ENCODE results near the gene REL.

REL gene

GRCh38 chr2:60945341-60945740 is 64.0 kb downstream of the REL start:
- no peak for TF ChIP-seq CTCF (conservative IDR thresholded peaks at IDR 0.05; ENCODE audit: low read depth, low read length)
- Histone ChIP-seq H2AFZ (ENCODE audit: low read depth) (no peak overlapping the region), H3K4me3 (IDR thresholded peaks at IDR 0.05; ENCODE audit: insufficient read depth, low read depth, low read length) (no peak overlapping the region), H3K27ac (no peak overlapping the region), H4K20me1 (ENCODE audit: insufficient read depth) (no peaks in the 10 kb centered on the region), H3K79me2 (ENCODE audit: insufficient read depth, low read depth) (no peaks in the 10 kb centered on the region), H3K9ac (no peak overlapping the region), H3K4me1 (ENCODE audit: low read depth, poor library complexity, severe bottlenecking) (no peaks in the 10 kb centered on the region), H3K4me2 (no peak overlapping the region), H3K36me3 (ENCODE audit: insufficient read depth) (no peaks in the 10 kb centered on the region), H3K27me3 (ENCODE audit: insufficient read depth, low read depth) (no peaks in the 10 kb centered on the region)

GRCh38 chr2:60947056-60947455 is 65.7 kb downstream of the REL start:
- TF ChIP-seq CTCF (conservative IDR thresholded peaks at IDR 0.05; ENCODE audit: low read depth, low read length), result no peak
- H3K27ac ChIP-seq, result no peak overlapping the region
- H3K9ac ChIP-seq, result no peak overlapping the region
- no peaks in the 10 kb centered on the region for H3K36me3 ChIP-seq (ENCODE audit: insufficient read depth)
- no peaks in the 10 kb centered on the region for H3K4me1 ChIP-seq (ENCODE audit: low read depth, poor library complexity, severe bottlenecking)
- no peak overlapping the region for H2AFZ ChIP-seq (ENCODE audit: low read depth)
- H3K4me2 ChIP-seq, result no peak overlapping the region
- H4K20me1 ChIP-seq (ENCODE audit: insufficient read depth), result no peaks in the 10 kb centered on the region
- no peaks in the 10 kb centered on the region for H3K79me2 ChIP-seq (ENCODE audit: insufficient read depth, low read depth)
- no peaks in the 10 kb centered on the region for H3K27me3 ChIP-seq (ENCODE audit: insufficient read depth, low read depth)
- no peak overlapping the region for H3K4me3 ChIP-seq (IDR thresholded peaks at IDR 0.05; ENCODE audit: insufficient read depth, low read depth, low read length)

- Histone ChIP-seq H3K27me3 (ENCODE audit: insufficient read depth, low read depth) (no peaks in the 10 kb centered on the region), H3K4me3 (IDR thresholded peaks at IDR 0.05; ENCODE audit: insufficient read depth, low read depth, low read length) (no peak overlapping the region), H2AFZ (ENCODE audit: low read depth) (no peak overlapping the region), H3K4me1 (ENCODE audit: low read depth, poor library complexity, severe bottlenecking) (no peaks in the 10 kb centered on the region), H4K20me1 (ENCODE audit: insufficient read depth) (no peaks in the 10 kb centered on the region), H3K36me3 (ENCODE audit: insufficient read depth) (no peaks in the 10 kb centered on the region), H3K4me2 (no peak overlapping the region), H3K27ac (no peak overlapping the region), H3K79me2 (ENCODE audit: insufficient read depth, low read depth) (no peaks in the 10 kb centered on the region), H3K9ac (no peak overlapping the region)
- no peak for TF ChIP-seq CTCF (conservative IDR thresholded peaks at IDR 0.05; ENCODE audit: low read depth, low read length)
Observed at GRCh38 chr2:60948161-60948560, 66.8 kb downstream of the REL start.

GRCh38 chr2:60948926-60949579 is 67.7 kb downstream of the REL start:
- TF ChIP-seq CTCF (conservative IDR thresholded peaks at IDR 0.05; ENCODE audit: low read depth, low read length), result no peak
- Histone ChIP-seq H3K4me2 (no peak overlapping the region), H3K27ac (no peak overlapping the region), H3K9ac (no peak overlapping the region), H2AFZ (ENCODE audit: low read depth) (no peak overlapping the region), H3K4me3 (IDR thresholded peaks at IDR 0.05; ENCODE audit: insufficient read depth, low read depth, low read length) (no peak overlapping the region), H3K36me3 (ENCODE audit: insufficient read depth) (no peaks in the 10 kb centered on the region), H4K20me1 (ENCODE audit: insufficient read depth) (no peaks in the 10 kb centered on the region), H3K79me2 (ENCODE audit: insufficient read depth, low read depth) (no peaks in the 10 kb centered on the region), H3K4me1 (ENCODE audit: low read depth, poor library complexity, severe bottlenecking) (no peaks in the 10 kb centered on the region), H3K27me3 (ENCODE audit: insufficient read depth, low read depth) (no peaks in the 10 kb centered on the region)
